C1 segment of cervical spinal cord (tissue), 14 donors: ENCODE data around the gene GLOD4.
"Not testable (repeated sequence)": the region's sequence is repeated elsewhere in the genome, so short reads cannot be mapped to it uniquely, and the experiment has no call there.

Source experiments
- DNase-seq, 14 donors: peaks; one replicate each; lab custom pipeline; 2025; lab: John Stamatoyannopoulos, UW

The GLOD4 gene

DNA sequence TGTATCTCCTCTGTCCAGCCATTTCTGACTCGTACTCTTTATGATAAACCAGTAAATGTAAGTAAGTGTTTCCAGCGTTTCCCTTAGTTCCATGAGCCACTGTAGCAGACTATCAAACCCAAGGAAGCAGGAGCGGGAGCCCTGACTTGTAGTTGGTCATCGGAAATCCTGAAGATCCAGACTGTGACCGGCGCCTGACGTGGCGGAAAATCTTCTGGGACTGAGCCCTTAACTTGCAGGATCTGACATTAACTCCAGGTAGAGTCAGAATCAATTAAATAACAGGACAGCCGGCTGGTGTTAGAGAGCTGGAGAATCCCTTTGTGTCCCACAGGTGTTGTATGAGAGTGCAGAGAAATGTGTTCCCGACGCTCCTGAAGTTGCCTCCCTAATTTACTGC, 4.0 kb downstream of the GLOD4 start:
- DNase-seq: no peak

DNA sequence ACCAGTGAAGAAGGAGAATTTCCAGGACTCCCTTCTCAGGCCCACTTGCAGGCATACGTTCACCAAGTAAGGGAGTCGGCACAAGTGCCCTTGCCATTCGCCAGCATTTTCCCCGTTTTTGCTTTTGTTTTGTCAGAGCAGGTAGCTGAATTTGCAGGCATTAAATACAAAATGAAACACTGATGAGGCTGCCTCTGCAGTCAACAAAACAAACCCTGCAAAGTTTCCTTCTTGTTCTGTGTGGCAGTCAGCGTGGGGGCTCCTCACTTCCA, 7.8 kb downstream of the GLOD4 start:
- DNase-seq: no peak

DNA sequence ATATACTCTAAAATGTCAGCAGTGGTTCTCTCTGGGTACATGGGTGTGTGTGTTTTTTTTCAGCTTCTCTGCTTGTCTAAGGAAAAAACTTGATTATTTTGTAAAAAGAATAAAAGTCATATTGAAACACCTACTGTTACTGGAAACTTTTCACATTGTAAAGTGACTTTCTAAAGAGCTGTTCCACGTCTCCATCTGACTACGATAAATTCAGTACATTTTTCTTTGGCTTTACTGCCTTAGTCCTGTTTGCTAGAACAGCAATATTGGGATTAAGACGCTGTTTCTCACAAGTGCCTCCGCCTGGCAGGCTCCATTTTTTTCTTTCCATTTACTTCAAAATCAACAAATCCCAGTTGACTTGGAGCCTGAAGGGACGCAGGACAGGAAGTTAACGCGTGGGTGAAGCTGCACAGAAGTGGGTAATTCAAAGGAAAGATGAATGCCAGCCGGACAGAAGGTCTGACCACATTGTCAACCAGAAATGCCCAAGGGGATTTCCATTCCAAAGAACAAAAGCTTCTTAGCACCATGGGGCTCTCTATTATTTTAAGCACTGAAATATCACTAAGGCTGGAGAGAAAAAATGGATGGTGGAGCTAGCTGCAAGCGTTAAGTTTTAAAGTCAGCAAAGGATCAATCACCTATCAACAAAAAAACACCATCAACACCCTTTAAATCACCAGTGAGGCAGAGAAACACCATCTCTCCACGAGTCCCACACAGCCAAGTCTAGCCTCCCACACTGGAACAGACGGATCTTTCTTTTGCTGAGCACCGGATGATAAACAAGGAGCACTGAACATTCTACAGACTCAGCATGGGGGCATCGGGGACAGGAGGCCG, 8.4 kb downstream of the GLOD4 start:
- DNase-seq: no peak

DNA sequence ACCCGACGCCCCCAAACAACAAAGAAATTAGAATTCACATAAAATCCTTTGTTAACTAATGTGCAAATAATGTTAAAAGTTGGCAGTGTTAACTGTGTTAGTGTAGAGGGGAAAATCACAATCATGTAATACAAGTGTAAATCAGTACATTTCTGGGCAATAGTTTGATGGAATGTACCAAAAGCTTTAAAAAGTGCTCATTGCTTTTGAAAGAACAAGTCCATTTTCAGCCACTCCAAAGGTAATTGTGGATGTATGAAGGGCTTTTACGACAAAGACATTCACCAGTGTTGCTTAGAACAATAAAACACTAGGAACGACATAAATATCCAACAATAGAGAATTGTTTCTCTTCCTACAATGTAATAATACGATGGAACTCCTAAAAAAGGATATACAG, 9.1 kb downstream of the GLOD4 start:
- no peak for DNase-seq

DNA sequence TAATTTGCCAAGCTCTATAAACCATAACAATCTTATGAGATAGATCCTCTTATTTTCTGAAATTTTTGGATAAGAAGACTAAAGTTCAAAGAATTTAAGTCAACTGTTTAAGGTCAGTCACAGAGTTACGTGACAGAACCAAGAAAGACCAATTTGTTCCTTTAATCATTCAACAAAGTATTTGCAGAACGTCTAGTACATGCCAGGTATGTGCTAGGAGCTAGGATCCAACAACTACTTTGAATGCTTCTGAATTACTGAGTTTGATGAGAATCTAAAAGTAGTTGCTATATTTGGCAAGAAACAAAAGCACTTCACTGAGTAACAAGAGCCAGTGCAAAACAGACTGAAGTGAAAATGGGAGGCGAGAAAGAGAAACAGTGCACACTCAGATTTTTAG, 15.0 kb downstream of the GLOD4 start:
- no peak for DNase-seq

DNA sequence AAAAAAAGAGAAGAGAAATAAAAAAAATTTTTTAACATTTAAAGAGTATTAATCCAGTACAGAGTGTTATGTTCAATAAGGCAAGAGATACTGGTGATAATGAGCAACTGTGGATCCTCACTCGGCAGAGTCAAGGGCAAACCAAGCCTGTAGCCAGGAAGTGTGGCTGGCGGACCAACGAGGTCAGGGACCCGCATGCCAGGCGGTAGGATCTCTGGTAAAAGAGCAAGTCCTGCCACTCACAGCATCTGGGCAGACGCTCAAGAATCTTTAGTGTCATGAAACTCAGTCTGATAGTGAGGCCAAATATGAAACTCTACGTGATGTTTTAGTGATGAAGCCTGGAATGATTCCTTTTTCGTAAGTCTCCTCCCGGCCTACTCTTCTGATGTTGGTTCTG, 21.7 kb downstream of the GLOD4 start:
- no peak for DNase-seq

DNA sequence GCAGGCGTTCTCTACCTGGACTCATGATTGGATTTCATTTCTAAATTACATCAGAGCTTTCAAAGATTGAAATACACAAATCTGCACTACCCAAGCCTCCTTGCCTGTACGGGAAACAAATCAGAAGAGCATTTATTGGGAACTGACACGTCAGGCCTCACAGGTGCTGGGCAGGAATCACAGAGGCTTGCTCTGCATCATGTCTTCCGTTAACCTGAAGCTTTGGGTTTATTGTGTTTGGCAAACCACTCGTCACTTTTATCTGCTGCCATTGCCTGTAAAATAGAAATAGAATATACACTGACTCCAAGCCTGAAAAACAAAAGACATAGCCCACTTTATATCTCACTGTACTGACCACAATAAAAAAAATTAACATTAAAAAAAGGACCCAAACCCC, 22.1 kb downstream of the GLOD4 start:
- no peak for DNase-seq

DNA sequence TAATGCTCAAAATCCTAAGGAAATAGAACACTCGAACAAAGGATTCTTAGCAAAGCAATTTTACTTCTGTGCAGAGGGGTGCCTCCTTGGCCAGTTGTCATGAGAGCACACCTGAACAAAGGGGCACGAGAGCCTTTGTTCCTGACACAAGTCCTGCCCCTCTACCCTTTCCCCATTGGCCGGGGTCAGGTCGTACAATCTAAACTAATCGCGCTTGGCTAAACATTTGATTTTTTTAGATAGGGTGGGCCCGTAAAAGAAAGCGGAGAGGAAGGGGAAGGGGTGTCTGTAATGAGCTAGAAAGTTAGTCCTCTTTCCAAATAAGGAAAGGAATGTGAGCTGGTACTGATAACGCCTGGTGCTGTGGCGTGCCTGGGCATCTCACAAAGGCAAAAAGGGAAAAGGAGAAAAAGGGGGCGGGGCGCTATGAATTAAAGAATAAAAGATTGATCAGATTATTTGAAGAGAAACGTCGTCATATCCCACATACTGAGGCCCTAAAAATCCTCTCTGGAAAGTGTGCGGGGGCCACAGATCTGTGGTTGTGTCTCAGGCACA, 26.0 kb downstream of the GLOD4 start:
- DNase-seq: not testable (repeated sequence)

- not testable (repeated sequence) for DNase-seq
These were observed 26.6 kb downstream of the GLOD4 start for GRCh38 chr17:755319-755961.

GRCh38 chr17:753418-753817, 28.7 kb downstream of the GLOD4 start:
- DNase-seq: no peak

- DNase-seq: peak in 5 of 14 donors; percentile 18 to 39 (median 34)
These were observed 29.4 kb downstream of the GLOD4 start for GRCh38 chr17:752620-753219.

- DNase-seq: peak; percentile 35 to 96 (median 82)
These were observed 30.0 kb downstream of the GLOD4 start, which contains the start of gene GEMIN4 for GRCh38 chr17:752002-752619. TSS of gene GEMIN4 (minus strand) at chr17:752264. CDS start at chr17:752142, 122 bp downstream.

- DNase-seq: peak in 3 of 14 donors; percentile 28 to 38 (median 37)
These were observed 30.6 kb downstream of the GLOD4 start for GRCh38 chr17:751269-752001.

GRCh38 chr17:750431-751037, 31.5 kb downstream of the GLOD4 start:
- no peak for DNase-seq

GRCh38 chr17:749359-749758, 32.7 kb downstream of the GLOD4 start:
- DNase-seq: not testable (repeated sequence)

DNA sequence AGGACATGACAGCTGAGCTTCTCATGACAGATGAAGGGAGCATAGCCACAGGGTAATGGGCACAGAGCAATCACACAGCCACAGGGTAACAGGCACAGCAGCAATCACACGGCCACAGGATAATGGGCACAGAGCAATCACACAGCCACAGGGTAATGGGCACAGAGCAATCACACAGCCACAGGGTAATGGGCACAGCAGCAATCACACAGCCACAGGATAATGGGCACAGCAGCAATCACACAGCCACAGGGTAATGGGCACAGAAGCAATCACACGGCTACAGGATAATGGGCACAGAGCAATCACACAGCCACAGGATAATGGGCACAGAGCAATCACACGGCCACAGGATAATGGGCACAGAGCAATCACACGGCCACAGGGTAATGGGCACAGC, 33.5 kb downstream of the GLOD4 start:
- DNase-seq: not testable (repeated sequence)

DNA sequence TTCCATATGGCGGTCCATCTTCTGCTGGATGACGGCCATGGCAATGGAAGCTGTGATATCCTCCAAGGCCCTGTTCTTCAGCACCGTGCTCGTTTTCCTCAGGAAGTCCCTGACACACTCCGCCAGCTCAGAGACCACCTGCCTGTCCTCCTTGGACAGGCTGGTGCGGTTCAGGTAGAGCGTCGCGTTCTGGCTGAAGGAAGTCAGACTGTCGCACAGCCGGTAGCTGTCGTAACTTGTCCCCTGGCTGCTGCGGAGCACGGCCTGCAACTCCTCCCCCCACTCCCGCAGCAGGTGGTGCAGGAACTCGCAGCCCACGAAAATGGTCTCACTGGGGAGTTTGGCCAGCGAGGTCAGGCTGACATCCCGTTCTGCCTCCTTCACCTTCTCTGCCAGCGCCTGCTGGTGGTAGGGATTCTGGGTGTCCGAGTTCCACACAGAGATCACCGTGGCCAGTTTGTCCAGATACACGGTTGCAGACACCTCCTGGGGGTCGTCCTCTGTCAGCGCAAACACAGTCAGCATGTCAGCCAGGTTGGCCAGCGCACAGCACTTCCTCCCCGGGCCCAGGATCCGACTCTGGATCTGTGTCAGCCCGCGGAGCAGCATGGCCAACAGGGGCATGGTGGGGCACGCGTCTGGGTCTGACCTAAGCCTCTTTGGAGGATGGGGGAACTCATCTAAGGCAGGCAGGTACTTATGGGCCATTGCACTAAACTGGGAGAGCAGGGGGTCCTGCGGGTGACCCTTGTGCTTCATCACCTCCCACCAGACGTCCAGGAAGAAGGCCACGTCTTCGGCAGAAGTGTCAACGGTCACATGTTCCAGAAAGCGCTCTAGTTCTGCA, 35.1 kb downstream of the GLOD4 start:
- DNase-seq: peak in 1 of 14 donors; percentile 58

- DNase-seq: no peak
These were observed 35.9 kb downstream of the GLOD4 start for GRCh38 chr17:746181-746580.

GRCh38 chr17:745406-745805, 36.7 kb downstream of the GLOD4 start:
- no peak for DNase-seq

GRCh38 chr17:744937-745336, 37.1 kb downstream of the GLOD4 start:
- no peak for DNase-seq
